Liver (tissue), 9 donors: Measurements from ENCODE around the gene UBE2S. TPM values are rescaled to one million over a fixed set of nuclear protein-coding genes. Genes with fewer than 3 reads are reported as not detected.
A peak's percentile ranks its signal among the peaks of the same experiment; 100 is the strongest.

Experiments
- DNase-seq: peaks from one replicate; pipeline ENCODE4 v3.0.0-alpha.2; 2017; ENCODE audit warnings: low spot score
- H3K27ac ChIP-seq, 2 donors: one replicate each; pipeline ENCODE4 v1.7.0; 2013; ENCODE audit warnings: inconsistent platforms in 2 of 2, low read length in 2 of 2, control low read depth in 1 of 2, low read depth in 1 of 2, mild to moderate bottlenecking in 1 of 2
- H3K27me3 ChIP-seq, 4 donors: one replicate each; pipeline versions ENCODE4 v1.6.1 to v1.7.0; 2013; ENCODE audit warnings: low read length in 3 of 4, inconsistent platforms in 1 of 4, mild to moderate bottlenecking in 1 of 4, moderate library complexity in 1 of 4; ENCODE audit not compliant: control insufficient read depth in 4 of 4, insufficient read depth in 4 of 4
- H3K36me3 ChIP-seq, 4 donors: one replicate each; pipeline versions ENCODE4 v1.6.1 to v1.7.0; 2013; ENCODE audit warnings: low read length in 3 of 4, mild to moderate bottlenecking in 3 of 4, low read depth in 1 of 4, moderate library complexity in 1 of 4; ENCODE audit not compliant: control insufficient read depth in 4 of 4, insufficient read depth in 3 of 4
- H3K4me1 ChIP-seq, 4 donors: one replicate each; pipeline versions ENCODE4 v1.6.1 to v1.7.0; 2013; ENCODE audit warnings: low read length in 3 of 4, mild to moderate bottlenecking in 3 of 4, moderate library complexity in 1 of 4; ENCODE audit not compliant: control insufficient read depth in 4 of 4, insufficient read depth in 4 of 4
- H3K4me3 ChIP-seq, 3 donors: one replicate each; pipeline versions ENCODE4 v1.6.1 to v1.7.0; 2013; ENCODE audit warnings: low read length in 3 of 3, control low read depth in 1 of 3, low read depth in 1 of 3, mild to moderate bottlenecking in 1 of 3
- H3K9ac ChIP-seq, 2 donors: one replicate each; pipeline ENCODE4 v1.7.0; 2013; ENCODE audit warnings: low read length in 2 of 2, mild to moderate bottlenecking in 2 of 2, moderate library complexity in 2 of 2, control low read depth in 1 of 2, low read depth in 1 of 2
- H3K9me3 ChIP-seq, 4 donors: one replicate each; pipeline versions ENCODE4 v1.6.1 to v1.7.0; 2013; ENCODE audit warnings: low read length in 3 of 4; ENCODE audit not compliant: control insufficient read depth in 4 of 4
- CTCF ChIP-seq: fragments of 150-350 bp; IDR thresholded peaks from 2 replicates; pipeline ENCODE4 v1.5.1; 2017; ENCODE audit warnings: improper control_type of control experiment, low read depth, low read length; ENCODE audit not compliant: missing input control
- EGR1 ChIP-seq, 2 donors: IDR thresholded peaks; 2 replicates each; pipeline ENCODE4 v1.6.1; 2016 to 2018; ENCODE audit warnings: antibody characterized with exemption in 2 of 2, low read depth in 2 of 2
- FOXA1 ChIP-seq: IDR thresholded peaks from 2 replicates; pipeline ENCODE4 v1.6.1; 2016; ENCODE audit warnings: antibody characterized with exemption
- FOXA2 ChIP-seq: IDR thresholded peaks from 2 replicates; pipeline ENCODE4 v1.6.1; 2016; ENCODE audit warnings: antibody characterized with exemption
- GABPA ChIP-seq, 2 donors: IDR thresholded peaks in 1 of 2; conservative IDR thresholded peaks in 1 of 2; 2 replicates each; pipeline ENCODE4 v1.6.1; 2016; ENCODE audit warnings: antibody characterized with exemption in 2 of 2, mild to moderate bottlenecking in 1 of 2, moderate library complexity in 1 of 2
- HNF4A ChIP-seq, 2 donors: conservative IDR thresholded peaks; 2 replicates each; pipeline ENCODE4 v1.6.1; 2016; ENCODE audit warnings: antibody characterized with exemption in 2 of 2, mild to moderate bottlenecking in 2 of 2
- HNF4G ChIP-seq: IDR thresholded peaks from 2 replicates; pipeline ENCODE4 v1.6.1; 2016; ENCODE audit warnings: antibody characterized with exemption
- JUND ChIP-seq, 2 donors: IDR thresholded peaks; 2 replicates each; pipeline ENCODE4 v1.6.1; 2016; ENCODE audit warnings: antibody characterized with exemption in 2 of 2
- MAX ChIP-seq: IDR thresholded peaks from 2 replicates; pipeline ENCODE4 v1.6.1; 2016; ENCODE audit warnings: antibody characterized with exemption
- NR2F2 ChIP-seq: IDR thresholded peaks from 2 replicates; pipeline ENCODE4 v1.6.1; 2016; ENCODE audit warnings: antibody characterized with exemption
- RAD21 ChIP-seq, 2 donors: IDR thresholded peaks; 2 replicates each; pipeline ENCODE4 v1.6.1; 2016; ENCODE audit warnings: antibody characterized with exemption in 2 of 2, mild to moderate bottlenecking in 2 of 2
- REST ChIP-seq: IDR thresholded peaks from 2 replicates; pipeline ENCODE4 v1.6.1; 2016; ENCODE audit warnings: antibody characterized with exemption, mild to moderate bottlenecking
- RXRA ChIP-seq, 2 donors: IDR thresholded peaks; 2 replicates each; pipeline ENCODE4 v1.6.1; 2017 to 2018; ENCODE audit warnings: antibody characterized with exemption in 2 of 2, mild to moderate bottlenecking in 1 of 2
- SP1 ChIP-seq: IDR thresholded peaks from 2 replicates; pipeline ENCODE4 v1.6.1; 2018; ENCODE audit warnings: antibody characterized with exemption, mild to moderate bottlenecking
- TAF1 ChIP-seq: conservative IDR thresholded peaks from 2 replicates; pipeline ENCODE4 v1.6.1; 2016; ENCODE audit warnings: antibody characterized with exemption, mild to moderate bottlenecking
- YY1 ChIP-seq: IDR thresholded peaks from 2 replicates; pipeline ENCODE4 v1.6.1; 2016; ENCODE audit warnings: antibody characterized with exemption, mild to moderate bottlenecking
- WGBS: extraction: QIAGEN DNeasy Blood & Tissue Kit; methylation state at CpG from one replicate; pipeline ENCODE4 v1.1.7; 2013; 5-methylcytosine and 5-hydroxymethylcytosine counted together
- polyA plus RNA-seq, 2 donors: library from polyadenylated mRNA; stranded (reverse) in 1 of 2; unstranded in 1 of 2; fragments of 200-250 nt in 1 of 2; fragments of >200 nt in 1 of 2; fragmentation: Nextera tagmentation in 1 of 2; extraction: Ambion mirVana in 1 of 2; gene quantifications; one replicate each; pipeline versions ENCODE4 v1.2.1 to v1.2.3, GENCODE V29; 2013 to 2015
- total RNA-seq, 2 donors: library from RNA; depleted of rRNA; stranded (reverse); fragments of >200 nt; gene quantifications; one replicate each; pipeline ENCODE4 v1.2.3, GENCODE V29; 2014
- TF ChIP-seq, protein P1 (sequence below): IDR thresholded peaks from 2 replicates; pipeline ENCODE4 v1.6.1; 2016; ENCODE audit warnings: antibody characterized with exemption
- TF ChIP-seq, protein P2 (sequence below): IDR thresholded peaks from 2 replicates; pipeline ENCODE4 v1.6.1; 2016; ENCODE audit warnings: antibody characterized with exemption
- donor health status: healthy.
- donor health status: healthy.
- donor health status: healthy.
- donor health status: healthy.
- donor health status: healthy.

UBE2S gene
- total and polyA plus RNA-seq, 4 donors = 5.2 to 95.2 (median 6.8) TPM

- TF ChIP-seq, protein P1, sequence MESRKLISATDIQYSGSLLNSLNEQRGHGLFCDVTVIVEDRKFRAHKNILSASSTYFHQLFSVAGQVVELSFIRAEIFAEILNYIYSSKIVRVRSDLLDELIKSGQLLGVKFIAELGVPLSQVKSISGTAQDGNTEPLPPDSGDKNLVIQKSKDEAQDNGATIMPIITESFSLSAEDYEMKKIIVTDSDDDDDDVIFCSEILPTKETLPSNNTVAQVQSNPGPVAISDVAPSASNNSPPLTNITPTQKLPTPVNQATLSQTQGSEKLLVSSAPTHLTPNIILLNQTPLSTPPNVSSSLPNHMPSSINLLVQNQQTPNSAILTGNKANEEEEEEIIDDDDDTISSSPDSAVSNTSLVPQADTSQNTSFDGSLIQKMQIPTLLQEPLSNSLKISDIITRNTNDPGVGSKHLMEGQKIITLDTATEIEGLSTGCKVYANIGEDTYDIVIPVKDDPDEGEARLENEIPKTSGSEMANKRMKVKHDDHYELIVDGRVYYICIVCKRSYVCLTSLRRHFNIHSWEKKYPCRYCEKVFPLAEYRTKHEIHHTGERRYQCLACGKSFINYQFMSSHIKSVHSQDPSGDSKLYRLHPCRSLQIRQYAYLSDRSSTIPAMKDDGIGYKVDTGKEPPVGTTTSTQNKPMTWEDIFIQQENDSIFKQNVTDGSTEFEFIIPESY = no peak
- TF ChIP-seq HNF4A (conservative IDR thresholded peaks at IDR 0.05) (no peak), FOXA2 (no peak), YY1 (no peak), JUND (IDR thresholded peaks at IDR 0.05) (no peak), SP1 (no peak), GABPA (IDR thresholded peaks at IDR 0.05 in 1 of 2, conservative IDR thresholded peaks at IDR 0.05 in 1 of 2) (no peak), NR2F2 (no peak)
Observed at GRCh38 chr19:55442372-55442961, 34.9 kb upstream of the UBE2S start (continued).

DNA sequence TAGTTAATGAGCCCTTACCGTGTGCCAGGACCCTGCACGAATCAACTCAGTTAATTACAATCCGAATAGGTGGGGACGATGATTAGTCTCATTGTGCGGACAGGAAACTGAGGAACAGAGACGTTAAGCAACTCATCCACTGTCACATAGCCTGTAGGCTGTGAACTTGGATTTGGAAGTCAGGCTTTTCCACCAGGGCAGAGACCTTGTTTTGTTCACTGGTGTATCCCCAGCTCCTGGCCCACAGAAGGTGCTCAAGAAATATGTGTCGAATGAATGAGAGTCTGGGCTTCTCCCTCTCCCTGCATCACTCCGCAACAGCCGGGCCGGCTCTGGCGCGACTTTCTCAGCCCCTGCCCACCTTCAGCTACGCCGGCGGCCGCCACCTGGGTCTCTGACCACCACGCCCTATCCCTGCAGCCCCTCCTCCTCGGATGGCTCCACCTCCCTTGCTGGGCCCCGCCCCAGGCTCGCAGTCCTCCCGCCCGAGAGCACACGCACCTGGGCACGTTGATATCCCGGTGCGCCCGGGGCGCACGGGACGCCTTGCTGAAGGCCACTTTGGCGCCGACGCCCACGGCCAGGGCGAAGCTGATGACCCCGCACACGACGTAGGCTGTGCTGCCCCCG is 34.2 kb upstream of the UBE2S start:
- Histone ChIP-seq H3K27me3 (peaks cover 11 to 20% (median 14%) of the 10 kb centered on the region in 4 donors), H3K36me3 (no peaks in the 10 kb centered on the region), H3K4me1 (peaks cover 0 to 3% (median 1%) of the 10 kb centered on the region in 4 donors), H3K9me3 (peaks cover 0 to 2% (median 1%) of the 10 kb centered on the region in 4 donors), H3K4me3 (no peak overlapping the region), H3K9ac (no peak overlapping the region), H3K27ac (no peak overlapping the region)
- WGBS = 4% methylated on average over 39 of the region's 39 CpGs
- peak; percentile 82 for DNase-seq
- no peak for TF ChIP-seq SP1
- no peak for TF ChIP-seq HNF4A (conservative IDR thresholded peaks at IDR 0.05)

GRCh38 chr19:55441319-55441691 is 33.7 kb upstream of the UBE2S start:
- H3K36me3 ChIP-seq = no peaks in the 10 kb centered on the region
- no peak overlapping the region for H3K27ac ChIP-seq
- WGBS = 10% methylated on average over 21 of the region's 21 CpGs
- no peak for DNase-seq
- no peak overlapping the region for H3K4me3 ChIP-seq
- no peak overlapping the region for H3K9ac ChIP-seq
- TF ChIP-seq, protein P2, sequence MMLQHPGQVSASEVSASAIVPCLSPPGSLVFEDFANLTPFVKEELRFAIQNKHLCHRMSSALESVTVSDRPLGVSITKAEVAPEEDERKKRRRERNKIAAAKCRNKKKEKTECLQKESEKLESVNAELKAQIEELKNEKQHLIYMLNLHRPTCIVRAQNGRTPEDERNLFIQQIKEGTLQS = no peak
- TF ChIP-seq FOXA2 (no peak), EGR1 (IDR thresholded peaks at IDR 0.05; ENCODE audit: low read depth in 2 of 2) (no peak), CTCF (no peak), MAX (no peak), FOXA1 (no peak), HNF4G (no peak), SP1 (no peak), JUND (IDR thresholded peaks at IDR 0.05) (no peak), HNF4A (conservative IDR thresholded peaks at IDR 0.05) (no peak), YY1 (no peak), TAF1 (no peak), REST (no peak), GABPA (IDR thresholded peaks at IDR 0.05 in 1 of 2, conservative IDR thresholded peaks at IDR 0.05 in 1 of 2) (no peak), RAD21 (IDR thresholded peaks at IDR 0.05) (no peak), NR2F2 (no peak), RXRA (IDR thresholded peaks at IDR 0.05) (no peak)
- TF ChIP-seq, protein P1 = no peak
- peaks cover 0 to 3% (median 1%) of the 10 kb centered on the region in 4 donors for H3K4me1 ChIP-seq
- peaks cover 0 to 2% (median 1%) of the 10 kb centered on the region in 4 donors for H3K9me3 ChIP-seq
- H3K27me3 ChIP-seq = peaks cover 11 to 21% (median 14%) of the 10 kb centered on the region in 4 donors
